CD1c-positive myeloid dendritic cell (primary cell): ENCODE results near the gene NFATC2IP.
"Not testable (repeated sequence)": the region's sequence is repeated elsewhere in the genome, so short reads cannot be mapped to it uniquely, and the experiment has no call there.

ENCODE experiments used
- DNase-seq: peaks from one replicate; pipeline ENCODE4 v3.0.0-alpha.2; 2016; ENCODE audit errors: extremely low spot score

The NFATC2IP gene

GRCh38 chr16:28926284-28926683 is 24.5 kb upstream of the NFATC2IP start:
- not testable (repeated sequence) for DNase-seq

DNA sequence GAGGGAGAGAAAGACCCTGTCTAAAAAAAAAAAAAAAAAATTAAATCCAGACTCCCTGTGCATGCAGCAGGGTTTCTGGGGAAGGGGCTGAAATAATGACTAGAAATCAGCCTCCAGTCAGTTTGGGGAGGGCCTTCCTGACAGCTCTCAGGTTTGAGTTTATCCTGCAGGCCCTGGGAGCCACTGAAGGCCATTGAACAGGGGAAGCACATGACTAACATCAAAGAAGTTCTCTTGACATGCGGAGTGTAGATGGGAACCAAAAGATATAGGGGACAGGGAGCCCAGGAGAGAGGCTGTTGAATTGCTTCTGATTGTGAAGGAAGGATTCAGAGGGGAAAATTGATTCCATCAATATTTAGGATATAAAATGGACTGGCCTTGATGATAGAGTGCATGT is 22.9 kb upstream of the NFATC2IP start:
- DNase-seq: no peak

DNA sequence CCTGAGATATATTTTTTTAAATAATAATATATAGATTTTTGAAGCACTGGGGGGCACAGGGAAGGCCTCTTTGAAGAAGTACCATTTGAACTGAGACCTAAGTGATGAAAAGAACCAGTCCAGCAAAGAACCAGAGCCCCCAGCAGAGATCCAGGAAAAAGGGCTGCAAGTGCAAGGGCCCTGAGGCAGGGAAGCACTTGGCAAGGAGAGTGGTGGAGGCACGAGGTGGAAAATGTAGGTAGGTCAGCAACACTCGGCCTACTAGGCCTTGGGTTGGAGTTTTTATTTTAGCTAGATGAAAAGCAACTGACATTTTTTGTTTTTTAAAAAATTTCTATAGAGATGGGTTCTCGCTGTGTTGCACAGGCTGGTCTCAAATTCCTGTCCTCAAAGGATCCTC is 20.5 kb upstream of the NFATC2IP start:
- no peak for DNase-seq

DNA sequence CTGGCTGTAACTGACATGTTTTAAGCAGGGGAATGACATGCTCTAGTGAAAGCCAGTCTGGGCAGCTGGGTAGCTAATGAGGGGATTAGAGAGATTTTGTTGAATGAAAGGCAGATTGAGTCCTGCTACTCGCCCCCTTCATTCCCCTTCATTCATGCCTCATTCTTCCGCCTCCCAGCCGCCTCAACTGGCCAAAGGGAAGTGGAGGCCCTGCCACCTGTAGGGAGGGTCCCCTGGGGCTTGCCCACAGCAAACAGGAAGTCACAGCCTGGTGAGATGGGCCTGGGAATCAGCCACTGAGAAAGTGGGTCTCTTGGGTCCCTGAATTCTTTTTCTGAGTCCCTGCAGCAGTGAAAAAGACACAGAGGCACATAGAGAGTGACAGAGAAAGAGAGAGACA is 20.1 kb upstream of the NFATC2IP start:
- DNase-seq: peak; percentile 8

DNA sequence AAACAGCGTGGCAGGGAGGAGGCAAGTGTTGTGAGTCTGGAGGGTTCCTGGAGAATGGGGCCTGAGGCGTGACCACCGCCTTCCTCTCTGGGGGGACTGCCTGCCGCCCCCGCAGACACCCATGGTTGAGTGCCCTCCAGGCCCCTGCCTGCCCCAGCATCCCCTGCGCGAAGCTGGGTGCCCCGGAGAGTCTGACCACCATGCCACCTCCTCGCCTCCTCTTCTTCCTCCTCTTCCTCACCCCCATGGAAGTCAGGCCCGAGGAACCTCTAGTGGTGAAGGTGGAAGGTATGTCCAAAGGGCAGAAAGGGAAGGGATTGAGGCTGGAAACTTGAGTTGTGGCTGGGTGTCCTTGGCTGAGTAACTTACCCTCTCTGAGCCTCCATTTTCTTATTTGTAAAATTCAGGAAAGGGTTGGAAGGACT is 18.9 kb upstream of the NFATC2IP start, which contains the start of gene CD19:
TSS of gene CD19 (plus strand) at position 171 of the 425 bp plus-strand sequence. CDS start at position 201, 30 bp downstream.
- DNase-seq: no peak

DNA sequence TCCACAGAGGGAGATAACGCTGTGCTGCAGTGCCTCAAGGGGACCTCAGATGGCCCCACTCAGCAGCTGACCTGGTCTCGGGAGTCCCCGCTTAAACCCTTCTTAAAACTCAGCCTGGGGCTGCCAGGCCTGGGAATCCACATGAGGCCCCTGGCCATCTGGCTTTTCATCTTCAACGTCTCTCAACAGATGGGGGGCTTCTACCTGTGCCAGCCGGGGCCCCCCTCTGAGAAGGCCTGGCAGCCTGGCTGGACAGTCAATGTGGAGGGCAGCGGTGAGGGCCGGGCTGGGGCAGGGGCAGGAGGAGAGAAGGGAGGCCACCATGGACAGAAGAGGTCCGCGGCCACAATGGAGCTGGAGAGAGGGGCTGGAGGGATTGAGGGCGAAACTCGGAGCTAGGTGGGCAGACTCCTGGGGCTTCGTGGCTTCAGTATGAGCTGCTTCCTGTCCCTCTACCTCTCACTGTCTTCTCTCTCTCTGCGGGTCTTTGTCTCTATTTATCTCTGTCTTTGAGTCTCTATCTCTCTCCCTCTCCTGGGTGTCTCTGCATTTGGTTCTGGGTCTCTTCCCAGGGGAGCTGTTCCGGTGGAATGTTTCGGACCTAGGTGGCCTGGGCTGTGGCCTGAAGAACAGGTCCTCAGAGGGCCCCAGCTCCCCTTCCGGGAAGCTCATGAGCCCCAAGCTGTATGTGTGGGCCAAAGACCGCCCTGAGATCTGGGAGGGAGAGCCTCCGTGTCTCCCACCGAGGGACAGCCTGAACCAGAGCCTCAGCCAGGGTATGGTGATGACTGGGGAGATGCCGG is 18.2 kb upstream of the NFATC2IP start:
- DNase-seq: no peak

- no peak for DNase-seq
Measured at GRCh38 chr16:28933171-28933570, 17.6 kb upstream of the NFATC2IP start.

DNA sequence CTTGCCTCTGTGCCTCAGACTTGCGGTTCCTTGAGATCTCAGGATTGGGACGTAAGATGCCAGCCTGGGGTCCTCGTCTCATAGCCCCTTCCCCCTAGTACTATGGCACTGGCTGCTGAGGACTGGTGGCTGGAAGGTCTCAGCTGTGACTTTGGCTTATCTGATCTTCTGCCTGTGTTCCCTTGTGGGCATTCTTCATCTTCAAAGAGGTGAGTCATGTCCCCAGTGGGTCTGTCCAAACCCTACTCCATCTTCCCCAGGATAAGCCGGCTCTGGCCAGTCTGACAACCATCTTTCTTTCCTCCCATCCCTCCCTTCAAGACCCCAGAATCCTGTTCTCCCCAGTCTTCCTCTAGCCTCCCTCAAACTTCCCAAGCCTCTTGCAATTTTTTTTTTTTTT is 15.4 kb upstream of the NFATC2IP start:
- DNase-seq: no peak

DNA sequence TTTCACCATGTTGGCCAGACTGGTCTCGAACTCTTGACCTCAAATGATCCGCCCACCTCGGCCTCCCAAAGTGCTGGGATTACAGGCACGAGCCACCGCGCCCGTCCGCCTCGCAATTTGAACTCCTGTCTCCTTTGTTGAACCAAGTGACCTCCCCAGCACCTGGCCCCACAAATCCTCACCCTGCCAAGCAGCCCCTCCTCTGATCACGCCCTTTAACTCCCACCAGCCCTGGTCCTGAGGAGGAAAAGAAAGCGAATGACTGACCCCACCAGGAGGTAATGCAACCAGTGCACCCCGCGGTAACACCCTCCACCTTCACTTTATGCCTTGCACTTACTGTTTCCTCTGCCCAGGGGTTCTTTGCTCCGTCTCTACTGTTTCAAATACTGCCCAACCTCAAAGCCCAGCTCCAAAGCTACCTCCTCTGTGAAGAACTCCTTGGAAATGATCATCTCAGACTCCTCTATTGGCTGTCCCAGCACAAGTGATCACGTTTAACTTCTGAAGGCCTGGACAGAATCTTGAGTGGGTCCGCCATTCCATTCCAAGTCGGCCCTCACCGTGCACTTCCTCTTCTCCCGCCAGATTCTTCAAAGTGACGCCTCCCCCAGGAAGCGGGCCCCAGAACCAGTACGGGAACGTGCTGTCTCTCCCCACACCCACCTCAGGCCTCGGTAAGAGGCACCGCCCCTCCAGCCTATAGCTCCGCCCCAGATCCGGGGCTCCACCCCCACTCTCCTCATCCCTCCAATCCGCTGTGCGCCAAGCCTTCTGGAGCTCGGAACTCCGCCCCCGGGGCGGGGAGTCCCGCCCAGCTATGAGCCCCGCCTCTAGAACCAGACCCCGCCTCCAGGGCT is 14.6 kb upstream of the NFATC2IP start:
- peak; percentile 98 for DNase-seq

DNA sequence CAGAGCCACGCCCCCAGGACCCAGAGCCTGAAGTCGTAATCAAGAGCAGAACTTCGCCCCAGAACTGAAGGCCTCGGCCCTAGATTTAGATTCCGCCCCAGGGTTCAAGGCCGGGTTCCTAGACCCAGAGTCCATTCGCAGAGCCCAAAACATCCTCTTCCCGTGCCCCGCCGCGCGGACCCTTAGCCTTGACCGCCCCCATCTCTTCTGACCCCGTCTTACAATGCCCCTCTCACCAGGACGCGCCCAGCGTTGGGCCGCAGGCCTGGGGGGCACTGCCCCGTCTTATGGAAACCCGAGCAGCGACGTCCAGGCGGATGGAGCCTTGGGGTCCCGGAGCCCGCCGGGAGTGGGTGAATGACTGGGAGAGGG is 14.0 kb upstream of the NFATC2IP start:
- DNase-seq: no peak

DNA sequence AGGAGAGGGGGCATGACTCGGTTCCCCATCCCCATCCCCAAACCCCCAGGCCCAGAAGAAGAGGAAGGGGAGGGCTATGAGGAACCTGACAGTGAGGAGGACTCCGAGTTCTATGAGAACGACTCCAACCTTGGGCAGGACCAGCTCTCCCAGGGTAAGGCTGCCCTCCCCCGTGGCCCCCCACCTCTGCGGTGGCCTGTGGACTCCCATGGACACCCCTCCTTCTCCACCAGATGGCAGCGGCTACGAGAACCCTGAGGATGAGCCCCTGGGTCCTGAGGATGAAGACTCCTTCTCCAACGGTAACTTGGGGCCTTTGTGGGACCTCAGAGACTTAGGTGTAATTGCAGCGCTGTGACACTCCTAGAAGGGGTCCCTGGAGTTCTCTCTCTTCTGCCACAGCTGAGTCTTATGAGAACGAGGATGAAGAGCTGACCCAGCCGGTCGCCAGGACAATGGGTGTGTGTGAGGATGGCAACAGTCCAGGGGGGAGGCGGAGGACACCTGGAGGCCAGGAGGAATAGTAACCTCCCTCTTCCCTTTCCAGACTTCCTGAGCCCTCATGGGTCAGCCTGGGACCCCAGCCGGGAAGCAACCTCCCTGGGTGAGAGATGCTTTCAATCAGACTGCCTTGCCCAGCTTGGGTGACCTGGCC is 13.4 kb upstream of the NFATC2IP start:
- no peak for DNase-seq

DNA sequence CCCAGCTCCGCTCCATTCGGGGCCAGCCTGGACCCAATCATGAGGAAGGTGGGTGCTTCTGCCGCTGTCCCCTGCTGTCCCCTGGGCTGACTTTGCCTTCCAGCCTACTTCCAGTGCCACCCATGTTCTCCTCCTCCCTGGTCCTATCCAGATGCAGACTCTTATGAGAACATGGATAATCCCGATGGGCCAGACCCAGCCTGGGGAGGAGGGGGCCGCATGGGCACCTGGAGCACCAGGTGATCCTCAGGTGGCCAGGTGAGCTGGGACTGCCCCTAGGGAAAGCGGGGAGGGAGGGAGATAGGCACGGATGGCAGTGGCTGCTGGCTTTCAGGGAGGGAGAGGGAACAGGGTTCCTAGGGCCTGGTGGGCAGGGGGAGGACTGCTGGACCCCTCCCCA is 12.0 kb upstream of the NFATC2IP start:
- no peak for DNase-seq

DNA sequence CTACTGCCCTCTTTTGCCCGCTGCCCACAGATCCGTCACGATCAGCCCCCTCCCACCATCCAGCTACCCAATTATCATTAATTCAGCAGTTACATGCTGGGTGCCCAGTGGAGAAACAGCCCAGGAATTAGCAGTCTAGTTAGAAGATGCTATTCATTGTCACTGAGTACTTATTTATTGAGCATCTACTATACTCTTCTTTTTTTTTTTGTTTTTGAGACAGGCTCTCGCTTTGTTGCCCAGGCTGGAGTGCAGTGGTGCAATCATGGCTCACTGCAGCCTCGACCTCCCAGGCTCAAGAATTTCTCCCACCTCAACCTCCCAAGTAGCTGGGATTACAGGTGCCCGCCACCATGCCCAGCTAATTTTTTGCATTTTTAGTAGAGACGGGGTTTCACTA is 10.9 kb upstream of the NFATC2IP start:
- not testable (repeated sequence) for DNase-seq

DNA sequence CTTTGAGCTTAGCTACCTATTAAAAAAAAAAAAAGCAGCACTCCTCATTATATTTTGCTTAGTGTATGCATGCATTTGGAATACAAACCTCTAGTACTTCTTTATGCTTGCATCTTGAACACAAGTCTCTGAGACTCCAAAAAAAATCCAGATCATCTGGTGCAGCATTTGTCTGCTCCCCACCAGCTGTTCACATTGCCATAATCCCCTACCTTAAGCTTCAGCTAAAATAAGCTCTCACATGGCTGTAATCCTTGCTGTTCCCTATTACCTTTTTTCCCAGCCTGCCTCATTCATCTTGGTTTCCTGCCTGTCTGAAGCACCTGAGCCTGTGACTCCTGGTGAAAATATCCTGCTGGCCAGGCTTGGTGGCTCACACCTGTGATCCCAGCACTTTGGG is 7.5 kb upstream of the NFATC2IP start:
- DNase-seq: no peak

DNA sequence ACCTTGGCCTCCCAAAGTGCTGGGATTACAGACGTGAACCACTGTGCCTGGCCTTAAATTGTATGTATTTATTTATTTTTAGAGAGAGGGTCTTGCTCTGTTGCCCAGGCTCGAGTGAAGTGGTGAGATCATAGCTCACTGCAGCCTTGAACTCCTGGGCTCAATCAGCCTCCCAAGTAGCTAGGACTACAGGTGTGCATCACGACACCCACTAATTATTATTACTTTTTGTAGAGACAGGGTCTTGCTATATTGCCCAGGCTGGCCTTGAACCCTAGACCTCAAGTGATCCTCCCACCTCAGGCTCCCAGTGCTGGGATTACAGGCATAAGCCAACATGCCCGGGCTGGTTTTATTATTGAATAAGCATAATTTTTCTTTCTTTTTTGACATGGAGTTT is 4.1 kb upstream of the NFATC2IP start:
- no peak for DNase-seq

DNA sequence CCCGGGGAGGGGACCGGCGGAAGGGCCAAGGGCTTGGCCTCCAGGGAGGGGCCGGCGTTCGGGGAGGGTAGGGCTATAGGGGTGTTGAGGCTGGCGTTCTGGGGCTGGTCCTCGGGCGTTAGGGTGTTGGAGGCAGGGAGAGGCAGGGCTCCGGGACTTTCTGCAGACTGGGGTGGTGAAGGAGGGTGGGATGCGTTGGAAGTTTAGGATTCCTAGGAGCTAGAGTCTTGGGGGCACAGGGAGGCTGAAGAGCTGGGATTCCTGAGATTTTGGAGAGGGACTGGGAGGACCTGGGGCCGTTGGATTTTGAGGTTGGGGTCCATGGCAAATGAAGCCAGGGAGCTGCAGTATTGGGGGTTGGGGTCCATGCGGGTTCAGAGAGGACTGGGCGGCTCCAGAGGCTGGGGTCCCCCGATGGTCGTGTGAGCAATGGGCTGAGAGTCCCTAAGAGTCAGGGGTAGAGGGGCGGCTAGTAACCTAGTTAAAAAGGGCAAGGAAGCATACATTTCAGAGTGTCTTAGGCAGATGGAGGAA is 740 bp downstream of the NFATC2IP start:
- DNase-seq: peak; percentile 45

GRCh38 chr16:28958216-28958615 is 7.5 kb downstream of the NFATC2IP start:
- DNase-seq: no peak

GRCh38 chr16:28958836-28959235 is 8.1 kb downstream of the NFATC2IP start:
- peak; percentile 31 for DNase-seq

DNA sequence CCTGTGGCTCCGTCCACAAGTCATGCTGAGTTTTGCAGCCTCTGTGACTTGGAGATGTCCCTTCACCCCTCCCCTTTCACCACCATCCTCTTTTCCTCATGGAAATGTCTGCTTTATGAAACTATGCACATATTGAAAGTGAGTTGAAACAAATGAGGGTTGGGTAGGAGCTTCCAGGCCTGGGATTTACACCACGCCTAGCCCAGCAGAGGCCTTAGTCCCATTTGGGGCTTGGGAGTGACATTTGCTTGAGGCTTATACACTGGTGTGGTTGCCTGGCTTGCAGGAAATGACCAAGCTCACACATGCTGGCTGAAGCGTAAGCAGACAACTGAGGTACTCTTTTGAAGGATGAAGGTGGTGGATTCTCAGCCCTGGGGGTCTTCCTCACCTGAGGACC is 13.3 kb downstream of the NFATC2IP start:
- DNase-seq: no peak

- DNase-seq: no peak
Measured at GRCh38 chr16:28964496-28964895, 13.8 kb downstream of the NFATC2IP start.

DNA sequence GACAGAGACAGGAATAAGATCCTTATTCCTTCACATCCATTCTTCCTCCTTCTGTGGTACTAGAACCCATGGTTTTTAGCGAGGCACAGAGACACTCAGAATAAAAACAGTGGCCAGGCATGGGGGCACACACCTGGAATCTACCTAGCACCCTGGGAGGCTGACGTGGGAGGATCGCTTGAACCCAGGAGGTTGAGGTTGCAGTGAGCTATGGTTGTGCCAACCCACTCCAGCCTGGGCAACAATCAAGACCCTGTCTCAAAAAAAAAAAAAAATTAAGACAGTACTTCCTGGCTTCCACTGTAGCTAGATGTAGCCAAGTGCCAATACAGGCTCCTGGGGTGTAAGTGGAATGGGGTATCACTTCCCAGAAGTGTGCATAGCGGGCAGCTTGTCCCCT is 16.4 kb downstream of the NFATC2IP start:
- no peak for DNase-seq

- DNase-seq: not testable (repeated sequence)
Measured at GRCh38 chr16:28969696-28970095, 19.0 kb downstream of the NFATC2IP start.
